NCI-H1092 treated with DMSO at 0.1 percent for 48 hours (cell line): ENCODE results near the gene MUC4.

Experiments used
- DNase-seq: peaks from one replicate; lab custom pipeline; 2025; lab: John Stamatoyannopoulos, UW

MUC4 gene

DNA sequence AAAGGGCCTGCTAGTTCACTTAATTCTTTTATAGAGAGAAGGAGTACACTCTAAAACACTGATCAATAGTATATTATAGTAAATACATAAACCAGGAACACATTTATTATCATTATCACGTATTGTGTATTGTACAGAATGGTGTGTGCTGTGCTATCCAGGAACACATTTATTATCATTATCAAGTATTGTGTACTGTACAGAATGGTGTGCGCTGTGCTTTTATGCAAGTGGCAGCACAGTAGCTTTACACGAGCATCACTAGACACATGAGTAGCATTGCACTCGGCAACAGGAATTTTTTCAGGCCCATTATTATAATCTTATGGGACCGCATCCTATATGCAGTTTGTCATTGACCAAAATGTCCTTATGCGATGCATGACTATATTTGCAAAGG, 111.9 kb downstream of the MUC4 start:
- no peak for DNase-seq

DNA sequence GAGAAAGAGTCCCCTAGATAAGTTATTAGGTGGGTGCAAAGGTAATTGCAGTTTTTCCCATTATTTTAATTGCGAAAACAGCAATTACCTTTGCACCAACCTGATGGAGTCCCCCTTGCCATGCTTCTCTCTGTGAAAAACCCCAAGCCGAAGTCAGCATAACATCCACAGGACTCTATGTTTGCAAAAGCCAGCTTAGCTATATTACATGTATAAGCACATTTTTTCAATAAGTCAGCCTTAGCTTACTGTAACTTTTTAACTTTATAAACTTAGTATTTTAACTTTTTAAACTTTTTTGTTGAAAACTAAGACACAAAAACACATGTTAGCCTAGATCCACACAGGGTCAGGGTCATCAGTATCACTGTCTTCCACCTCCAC, 112.3 kb downstream of the MUC4 start:
- no peak for DNase-seq

DNA sequence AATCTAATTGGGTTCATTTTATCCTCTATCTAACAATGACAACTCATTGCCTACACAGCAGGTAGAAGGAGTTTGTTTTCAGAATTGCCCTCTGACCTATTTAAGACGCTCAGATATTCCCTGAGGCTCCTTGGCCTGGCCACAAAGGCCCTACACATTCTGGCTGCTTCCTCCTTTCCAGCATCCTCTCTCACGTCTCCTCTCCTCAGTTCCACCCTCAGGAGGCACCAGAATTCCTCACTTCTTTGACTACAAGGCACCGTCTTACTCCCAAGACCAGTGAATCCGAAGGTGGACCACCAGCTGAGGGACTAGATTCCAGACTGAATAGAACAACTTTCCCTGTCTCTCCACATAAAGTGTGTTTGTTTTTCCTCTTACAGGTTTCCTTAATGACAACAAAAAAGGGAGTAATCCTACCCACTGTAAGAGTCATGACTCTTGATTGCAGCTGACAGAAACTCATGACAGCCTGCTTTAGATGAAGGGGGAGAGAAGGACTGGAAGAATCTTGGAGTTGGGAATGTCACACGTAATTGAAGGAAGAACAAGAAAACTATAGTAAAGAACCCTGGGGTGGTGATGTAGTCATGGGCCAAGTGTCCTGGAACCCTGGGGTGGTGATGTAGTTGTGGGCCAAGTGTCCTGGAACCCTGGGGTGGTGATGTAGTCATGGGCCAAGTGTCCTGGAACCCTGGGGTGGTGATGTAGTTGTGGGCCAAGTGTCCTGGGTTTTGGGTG, 112.9 kb downstream of the MUC4 start:
- no peak for DNase-seq

DNA sequence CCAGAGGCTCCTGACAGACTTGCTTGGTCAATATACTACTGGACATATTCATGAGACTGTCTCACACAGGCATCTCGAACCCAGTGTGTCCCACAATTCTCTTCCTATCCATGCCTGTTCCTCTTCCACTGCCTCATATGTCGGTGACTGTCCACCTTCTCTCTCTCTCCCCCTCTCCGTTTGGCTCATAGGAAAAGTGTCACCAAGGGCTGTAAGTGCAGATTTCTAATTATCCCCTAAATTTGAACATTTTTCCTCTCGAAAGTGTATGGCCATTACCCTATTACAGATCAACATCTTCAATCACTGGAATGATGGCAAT, 113.4 kb downstream of the MUC4 start:
- DNase-seq: no peak

DNA sequence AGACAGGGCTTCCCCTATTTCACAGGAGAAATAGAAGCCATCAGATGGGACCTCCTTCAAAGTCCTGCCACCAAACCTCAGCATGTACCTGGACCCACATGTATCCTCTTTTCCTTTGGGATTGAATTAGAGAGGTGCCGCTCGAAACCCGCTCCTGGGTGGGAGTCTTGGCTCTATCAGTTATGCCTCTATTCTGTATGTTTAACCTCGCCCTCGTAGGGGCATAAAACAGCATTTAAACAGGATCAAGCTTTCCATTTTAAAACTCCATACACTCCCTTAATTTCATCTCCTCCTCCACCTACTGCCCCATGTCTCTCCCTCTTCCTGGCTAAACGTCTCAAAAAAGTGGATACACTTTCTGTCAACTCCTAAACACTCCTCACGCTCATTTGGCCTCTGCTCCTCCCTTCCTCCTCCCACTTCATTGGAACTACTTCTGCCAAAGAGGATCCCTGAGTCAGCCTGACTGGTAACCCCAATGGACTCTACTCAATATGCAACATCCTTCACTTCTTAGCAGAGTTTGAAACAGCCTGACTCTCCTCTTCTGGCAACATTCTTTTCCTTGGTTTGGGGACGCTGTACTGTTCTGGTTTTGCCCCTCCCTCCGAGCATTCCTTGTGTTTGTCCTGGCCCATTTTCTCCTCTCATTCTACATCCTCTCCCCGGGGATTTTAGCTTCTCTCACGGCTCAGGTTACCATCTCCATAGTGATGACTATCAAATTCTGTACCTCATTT, 114.0 kb downstream of the MUC4 start:
- no peak for DNase-seq
